SJCRH30 (cell line): Measurements from ENCODE around the gene ADAM12. TPM values are rescaled to one million over a fixed set of nuclear protein-coding genes. Genes with fewer than 3 reads are reported as not detected.

ENCODE experiments used
- DNase-seq, 2 experiments: peaks; one replicate each; pipeline ENCODE4 v3.0.0-alpha.2; 2015 to 2020
- H3K27ac ChIP-seq: fragments of 250-450 bp; sonication (Bioruptor Pico); 2 replicates; pipeline ENCODE4 v1.5.1; 2020; ENCODE audit warnings: mild to moderate bottlenecking, moderate library complexity
- H3K27me3 ChIP-seq: fragments of 250-450 bp; sonication (Bioruptor Pico); 2 replicates; pipeline ENCODE4 v1.5.1; 2020; ENCODE audit warnings: mild to moderate bottlenecking, moderate library complexity
- H3K36me3 ChIP-seq: fragments of 250-450 bp; sonication (Bioruptor Pico); 2 replicates; pipeline ENCODE4 v1.5.1; 2020; ENCODE audit warnings: mild to moderate bottlenecking, moderate library complexity
- H3K4me1 ChIP-seq: fragments of 250-450 bp; sonication (Bioruptor Pico); 2 replicates; pipeline ENCODE4 v1.5.1; 2020; ENCODE audit warnings: mild to moderate bottlenecking, moderate library complexity
- H3K4me3 ChIP-seq: fragments of 250-450 bp; sonication (Bioruptor Pico); 2 replicates; pipeline ENCODE4 v1.5.1; 2020; ENCODE audit warnings: mild to moderate bottlenecking, moderate library complexity
- H3K9me3 ChIP-seq: fragments of 250-450 bp; sonication (Bioruptor Pico); replicated peaks from 2 replicates; pipeline ENCODE4 v1.5.1; 2020; ENCODE audit warnings: mild to moderate bottlenecking, moderate library complexity
- total RNA-seq: library from RNA; depleted of rRNA; stranded (reverse); fragments of >200 nt; shearing (Covaris generic); gene quantifications from 2 replicates; pipeline ENCODE4 v1.2.3, GENCODE V29; 2014

Gene ADAM12
- total RNA-seq, 1 experiment from 2014 or later: 0.26 TPM

DNA sequence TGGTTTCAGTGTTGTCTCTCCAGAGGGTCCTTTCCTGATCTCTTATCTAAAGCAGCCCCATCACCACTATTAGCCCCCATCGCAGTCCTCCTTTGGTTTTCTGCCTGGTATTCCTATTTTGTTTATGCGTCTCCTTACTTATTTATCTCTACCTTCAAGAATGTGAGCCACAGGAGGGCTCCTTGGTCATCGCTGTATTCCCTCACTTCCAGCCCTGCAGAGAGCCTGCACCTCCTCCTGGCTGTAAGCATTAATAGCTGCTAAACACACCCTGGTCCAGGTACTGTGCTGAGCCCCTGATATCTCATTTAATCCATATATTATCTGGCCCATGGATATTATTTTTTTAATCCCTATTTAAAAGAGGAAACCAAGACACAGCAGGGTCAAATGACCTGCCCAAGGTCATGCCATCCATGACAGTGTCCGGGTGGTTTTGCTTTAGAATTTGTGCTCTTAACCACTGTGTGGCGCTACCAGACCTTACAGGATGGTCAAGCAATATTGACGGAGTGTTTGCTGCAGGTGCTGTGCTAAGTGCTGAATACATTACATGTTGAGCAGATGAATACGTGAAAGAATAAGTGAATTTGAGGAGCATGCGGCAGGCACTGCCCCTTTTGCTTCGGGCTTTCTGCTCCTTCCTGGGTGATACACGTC, 227.2 kb downstream of the ADAM12 start:
- H3K4me1 ChIP-seq: peaks cover 2% of the 10 kb centered on the region; the same call in 1 of the 2 replicates
- H3K9me3 ChIP-seq: no peaks in the 10 kb centered on the region
- no peaks in the 10 kb centered on the region for H3K36me3 ChIP-seq
- H3K4me3 ChIP-seq: no peak overlapping the region
- H3K27me3 ChIP-seq: no peaks in the 10 kb centered on the region
- no peak overlapping the region for H3K27ac ChIP-seq
- peak in 1 of 2 experiments; percentile 31 for DNase-seq

DNA sequence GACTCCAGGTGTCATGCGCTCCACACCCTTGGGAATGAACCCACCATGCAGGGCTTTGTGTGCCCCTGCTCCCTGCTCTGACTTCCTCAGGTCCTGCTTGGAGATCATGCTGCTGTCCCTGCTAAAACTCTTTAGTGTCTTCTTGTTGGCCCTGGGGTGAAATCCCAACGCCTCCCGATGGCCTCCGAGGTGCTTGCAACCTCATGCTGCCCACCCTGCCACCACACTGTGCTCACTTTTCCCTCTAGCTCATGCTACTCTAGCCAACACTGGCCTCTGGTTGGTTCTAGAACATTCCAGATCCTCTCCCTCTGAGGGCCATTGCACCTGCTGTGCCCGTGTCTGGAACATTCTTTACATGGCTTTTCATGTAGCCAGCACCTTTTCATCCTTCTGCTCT, 227.7 kb downstream of the ADAM12 start:
- DNase-seq: no peak
- Histone ChIP-seq H3K9me3 (no peaks in the 10 kb centered on the region), H3K27ac (no peak overlapping the region), H3K4me1 (peaks cover 2% of the 10 kb centered on the region; the same call in 1 of the 2 replicates), H3K27me3 (no peaks in the 10 kb centered on the region), H3K4me3 (no peak overlapping the region), H3K36me3 (no peaks in the 10 kb centered on the region)

DNA sequence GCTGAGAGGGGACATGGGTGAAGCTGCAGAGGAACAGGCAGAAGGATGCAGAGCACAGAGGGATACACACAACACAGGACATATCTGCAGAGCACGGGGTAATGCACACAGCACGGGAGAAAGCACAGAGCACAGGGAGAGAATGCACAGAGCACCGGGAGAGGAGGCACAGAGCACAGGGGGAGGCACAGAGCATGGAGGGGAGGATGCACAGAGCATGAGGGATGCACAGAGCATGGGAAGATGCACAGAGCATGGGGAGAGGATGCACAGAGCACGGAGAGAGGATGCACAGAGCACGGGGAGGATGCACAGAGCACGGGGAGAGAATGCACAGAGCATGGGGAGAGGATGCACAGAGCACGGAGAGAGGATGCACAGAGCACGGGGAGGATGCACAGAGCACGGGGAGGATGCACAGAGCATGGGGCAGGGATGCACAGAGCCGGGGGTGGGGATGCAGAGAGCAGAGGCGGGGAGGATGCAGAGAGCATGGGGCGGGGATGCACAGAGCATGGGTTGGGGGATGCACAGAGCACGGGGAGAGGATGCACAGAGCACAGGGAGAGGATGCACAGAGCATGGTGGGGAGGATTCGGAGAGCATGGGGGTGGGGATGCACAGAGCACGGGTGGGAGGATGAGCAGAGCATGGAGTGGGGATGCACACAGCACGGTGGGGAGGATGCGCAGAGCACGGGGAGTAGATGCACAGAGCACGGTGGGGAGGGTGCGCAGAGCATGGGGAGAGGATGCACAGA, 230.0 kb downstream of the ADAM12 start:
- Histone ChIP-seq H3K4me1 (peaks cover 12% of the 10 kb centered on the region; the same call in 1 of the 2 replicates), H3K9me3 (no peaks in the 10 kb centered on the region), H3K27me3 (no peaks in the 10 kb centered on the region), H3K36me3 (no peaks in the 10 kb centered on the region), H3K27ac (no peak overlapping the region), H3K4me3 (no peak overlapping the region)
- DNase-seq: no peak

DNA sequence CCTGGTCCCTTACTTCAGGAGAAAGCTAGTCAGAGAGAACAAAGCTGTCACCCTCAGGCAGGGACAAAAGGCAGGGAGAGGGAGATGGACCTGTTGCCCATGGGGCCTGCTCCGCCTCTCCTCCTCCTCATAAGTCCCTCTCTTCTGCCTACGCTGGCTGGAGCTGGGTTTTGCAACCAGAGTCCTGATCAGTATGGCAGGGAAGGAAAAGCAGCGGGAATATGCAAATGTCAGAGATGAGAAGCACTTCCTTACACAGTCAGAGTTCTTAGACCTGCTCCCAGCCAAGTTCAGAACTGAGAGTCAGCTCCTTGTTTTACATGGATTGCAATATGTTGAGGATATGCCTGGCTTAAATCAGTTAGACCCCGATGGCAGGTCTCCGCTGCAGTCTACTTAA, 231.1 kb downstream of the ADAM12 start:
- no peaks in the 10 kb centered on the region for H3K27me3 ChIP-seq
- peaks cover 12% of the 10 kb centered on the region; the same call in 1 of the 2 replicates for H3K4me1 ChIP-seq
- H3K27ac ChIP-seq: no peak overlapping the region
- H3K4me3 ChIP-seq: no peak overlapping the region
- H3K9me3 ChIP-seq: no peaks in the 10 kb centered on the region
- DNase-seq: no peak
- H3K36me3 ChIP-seq: no peaks in the 10 kb centered on the region

DNA sequence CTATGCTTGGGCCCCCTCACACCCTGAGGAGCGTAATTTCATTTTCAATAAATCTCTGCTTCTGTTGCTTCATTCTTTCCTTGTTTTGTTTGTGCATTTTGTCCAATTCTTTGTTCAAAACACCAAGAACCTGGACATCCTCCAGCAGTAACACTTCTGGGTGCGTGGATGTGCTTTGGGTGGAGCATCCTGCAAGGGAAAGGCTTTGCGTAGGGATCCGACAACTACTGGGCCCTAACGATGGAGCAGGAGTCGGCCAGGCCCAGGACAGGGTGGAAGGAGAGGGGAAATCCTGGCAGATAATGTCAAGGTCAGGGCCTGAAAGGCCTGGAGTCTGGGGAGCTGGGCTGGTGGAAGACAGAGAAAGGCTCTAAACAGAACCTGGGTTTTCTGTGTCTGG, 231.8 kb downstream of the ADAM12 start:
- H3K27ac ChIP-seq: no peak overlapping the region
- H3K4me3 ChIP-seq: no peak overlapping the region
- no peaks in the 10 kb centered on the region for H3K36me3 ChIP-seq
- DNase-seq: no peak
- H3K4me1 ChIP-seq: peaks cover 12% of the 10 kb centered on the region; the same call in 1 of the 2 replicates
- H3K9me3 ChIP-seq: no peaks in the 10 kb centered on the region
- no peaks in the 10 kb centered on the region for H3K27me3 ChIP-seq

DNA sequence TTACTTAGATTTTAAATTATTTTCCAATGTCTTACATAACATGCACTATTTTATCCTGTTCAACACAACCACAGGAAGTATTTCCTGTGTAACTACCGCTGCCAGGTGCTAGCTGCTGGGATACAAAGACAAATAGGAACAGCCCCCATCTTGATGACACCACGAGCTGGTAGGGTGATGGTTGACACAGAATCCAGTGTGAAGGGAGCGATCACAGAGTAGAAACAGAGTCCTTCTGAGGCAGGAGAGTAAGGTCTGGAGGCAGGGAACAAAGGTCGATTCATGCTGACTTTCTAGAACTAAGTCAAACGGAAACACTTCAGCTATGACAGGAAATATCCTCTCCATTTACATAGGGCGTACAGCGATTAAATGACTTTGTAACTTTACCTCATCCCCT, 232.3 kb downstream of the ADAM12 start:
- no peak overlapping the region for H3K4me3 ChIP-seq
- no peaks in the 10 kb centered on the region for H3K27me3 ChIP-seq
- no peak overlapping the region for H3K27ac ChIP-seq
- H3K9me3 ChIP-seq: no peaks in the 10 kb centered on the region; the same call in 1 of the 2 replicates
- no peaks in the 10 kb centered on the region for H3K36me3 ChIP-seq
- H3K4me1 ChIP-seq: peaks cover 12% of the 10 kb centered on the region; the same call in 1 of the 2 replicates
- DNase-seq: no peak

DNA sequence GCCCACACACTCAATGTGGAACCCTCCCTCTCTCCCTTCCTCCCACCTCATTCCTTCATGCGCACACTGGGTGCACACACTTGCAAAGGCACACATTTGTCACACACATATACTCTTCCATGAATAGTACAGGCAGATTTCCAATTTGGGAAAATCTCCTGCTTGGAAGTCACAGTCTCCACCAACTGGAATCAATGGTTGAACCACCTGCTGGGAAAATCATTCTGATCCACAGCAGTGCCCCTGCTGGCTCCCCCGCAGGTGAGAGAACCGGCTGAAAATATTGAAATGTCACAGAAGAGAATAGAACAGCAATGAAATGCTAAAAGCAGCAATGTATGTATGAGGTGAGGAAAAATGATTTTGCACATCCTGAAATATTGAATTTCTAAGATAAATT, 232.7 kb downstream of the ADAM12 start:
- no peak overlapping the region for H3K4me3 ChIP-seq
- H3K4me1 ChIP-seq: peaks cover 12% of the 10 kb centered on the region; the same call in 1 of the 2 replicates
- H3K27me3 ChIP-seq: no peaks in the 10 kb centered on the region
- H3K9me3 ChIP-seq: no peaks in the 10 kb centered on the region; the same call in 1 of the 2 replicates
- DNase-seq: no peak
- H3K36me3 ChIP-seq: no peaks in the 10 kb centered on the region
- no peak overlapping the region for H3K27ac ChIP-seq

DNA sequence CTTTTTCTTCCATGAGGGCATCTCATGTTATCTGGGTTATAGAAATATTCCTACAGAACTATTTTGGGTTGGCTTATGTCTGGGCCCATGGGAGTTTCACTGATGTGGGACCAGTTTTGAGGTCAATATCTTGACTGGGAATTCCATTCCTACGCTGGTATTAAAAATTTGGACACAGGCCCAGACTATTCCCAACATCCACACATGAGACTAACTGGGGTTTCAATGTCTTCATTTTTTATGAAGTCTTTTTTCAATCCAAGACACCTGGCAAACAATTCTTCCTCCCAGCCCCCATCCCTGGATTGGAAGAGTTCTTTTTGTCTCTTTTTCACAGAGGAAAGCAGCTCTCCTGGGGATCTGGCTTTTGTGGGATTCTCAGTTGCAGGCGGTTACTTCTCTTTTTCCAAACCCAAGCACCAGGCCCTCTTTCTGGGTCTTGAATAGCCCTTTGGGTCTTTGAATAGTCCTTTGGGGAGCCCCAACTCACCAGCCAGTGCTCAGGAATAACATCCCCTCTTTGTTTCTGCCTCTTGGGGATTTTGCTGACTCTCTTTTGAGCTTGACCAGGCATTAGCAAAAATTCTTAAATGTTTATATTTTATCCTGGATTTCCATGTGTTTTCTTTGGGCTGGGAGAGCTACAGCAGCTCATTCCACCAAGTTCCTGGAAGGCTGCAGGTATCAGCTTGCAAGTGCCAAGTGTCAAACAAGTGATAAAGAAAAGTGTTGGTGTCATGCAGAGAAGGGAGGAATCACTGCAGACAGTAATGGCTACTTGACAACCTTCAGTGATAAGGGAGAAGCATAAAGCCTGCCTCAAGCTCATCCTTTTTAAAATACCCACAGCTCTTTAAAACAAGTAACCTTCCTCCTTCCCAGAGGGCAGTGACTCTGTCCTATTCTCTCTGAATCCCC, 234.3 kb downstream of the ADAM12 start:
- peak in 1 of 2 experiments; percentile 22 for DNase-seq
- Histone ChIP-seq H3K4me3 (no peak overlapping the region), H3K27me3 (no peaks in the 10 kb centered on the region), H3K4me1 (peaks cover 12% of the 10 kb centered on the region; the same call in 1 of the 2 replicates), H3K27ac (no peak overlapping the region), H3K9me3 (no peaks in the 10 kb centered on the region; the same call in 1 of the 2 replicates), H3K36me3 (no peaks in the 10 kb centered on the region)

DNA sequence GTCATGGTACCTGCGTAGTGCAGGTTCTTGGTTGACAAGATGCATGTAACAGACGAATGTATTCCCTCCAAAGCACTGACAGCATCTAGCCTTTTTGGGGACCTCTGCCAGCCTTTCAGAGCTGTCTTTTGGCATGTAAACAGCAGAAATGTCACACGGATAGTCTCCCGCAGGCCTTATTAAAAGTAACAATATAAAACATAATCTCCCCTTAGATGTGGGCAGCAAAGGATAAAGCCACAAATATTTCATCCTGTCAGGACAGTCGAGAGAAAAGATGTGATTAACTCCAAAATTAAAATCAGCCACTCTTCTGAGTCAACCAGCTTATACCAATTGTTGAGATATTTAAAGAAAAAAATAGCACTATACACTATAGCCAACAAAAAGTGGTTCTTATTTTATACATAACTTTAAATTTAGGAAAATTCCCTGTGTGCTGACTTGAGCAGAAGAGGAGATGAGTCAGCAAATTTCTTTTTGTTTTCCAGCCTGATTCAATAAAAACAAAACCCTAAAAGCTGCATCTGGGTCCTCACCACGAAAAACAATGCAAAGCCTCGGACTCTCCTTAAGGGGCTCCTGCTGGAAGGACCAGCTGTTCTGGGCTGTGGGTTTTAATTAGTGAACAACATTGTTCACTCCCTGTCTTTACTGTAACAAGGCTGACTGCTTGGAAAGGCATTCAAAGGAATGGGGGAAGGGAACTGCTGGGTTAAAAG, 240.2 kb downstream of the ADAM12 start:
- Histone ChIP-seq H3K27me3 (no peaks in the 10 kb centered on the region), H3K4me3 (no peak overlapping the region), H3K4me1 (peaks cover 16% of the 10 kb centered on the region), H3K36me3 (no peaks in the 10 kb centered on the region), H3K9me3 (no peaks in the 10 kb centered on the region; the same call in none of the 2 replicates), H3K27ac (peak overlapping the region; percentile 30)
- DNase-seq: peak; percentile 53 to 68

DNA sequence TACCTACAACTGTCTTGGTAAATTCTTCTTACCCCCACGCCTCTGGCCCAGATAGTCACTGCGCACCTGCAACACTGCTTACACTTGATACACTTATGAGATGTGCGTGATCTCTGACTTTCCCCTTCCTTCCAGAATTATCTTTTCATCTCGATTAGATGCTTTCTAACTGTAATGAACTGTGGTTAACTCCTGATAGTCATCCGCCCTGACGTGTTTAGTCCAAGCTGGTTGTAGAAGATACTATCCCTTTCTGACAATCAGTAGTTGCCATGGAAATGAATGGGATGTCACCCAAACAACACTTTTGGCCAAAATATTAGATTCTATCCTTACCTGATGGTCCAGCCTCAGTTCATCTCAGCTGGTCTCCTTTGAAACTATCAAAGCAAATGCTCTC, 241.5 kb downstream of the ADAM12 start:
- H3K4me3 ChIP-seq: no peak overlapping the region
- DNase-seq: no peak
- H3K36me3 ChIP-seq: no peaks in the 10 kb centered on the region
- no peaks in the 10 kb centered on the region; the same call in none of the 2 replicates for H3K9me3 ChIP-seq
- H3K27ac ChIP-seq: no peak overlapping the region
- H3K4me1 ChIP-seq: peaks cover 16% of the 10 kb centered on the region
- H3K27me3 ChIP-seq: no peaks in the 10 kb centered on the region

DNA sequence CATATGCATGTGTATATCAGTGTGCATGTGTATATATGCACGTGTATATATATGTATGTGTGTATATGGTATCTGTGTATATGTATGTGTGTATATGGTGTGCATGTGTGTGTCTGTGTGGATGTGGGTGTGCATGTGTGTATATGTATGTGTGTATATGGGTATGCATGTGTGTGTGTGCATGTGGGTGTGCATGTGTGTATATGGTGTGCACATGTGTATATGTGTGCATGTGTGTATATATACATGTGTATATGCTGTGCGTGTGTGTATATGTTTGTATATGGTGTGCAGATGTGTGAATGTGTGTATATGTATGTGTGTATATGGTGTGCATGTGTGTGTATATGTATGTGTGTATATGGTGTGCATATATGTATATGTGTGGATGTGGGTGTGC, 245.2 kb downstream of the ADAM12 start:
- DNase-seq: no peak
- no peak overlapping the region for H3K4me3 ChIP-seq
- no peaks in the 10 kb centered on the region; the same call in 1 of the 2 replicates for H3K9me3 ChIP-seq
- no peaks in the 10 kb centered on the region for H3K36me3 ChIP-seq
- H3K4me1 ChIP-seq: peaks cover 8% of the 10 kb centered on the region
- no peak overlapping the region for H3K27ac ChIP-seq
- no peaks in the 10 kb centered on the region for H3K27me3 ChIP-seq

DNA sequence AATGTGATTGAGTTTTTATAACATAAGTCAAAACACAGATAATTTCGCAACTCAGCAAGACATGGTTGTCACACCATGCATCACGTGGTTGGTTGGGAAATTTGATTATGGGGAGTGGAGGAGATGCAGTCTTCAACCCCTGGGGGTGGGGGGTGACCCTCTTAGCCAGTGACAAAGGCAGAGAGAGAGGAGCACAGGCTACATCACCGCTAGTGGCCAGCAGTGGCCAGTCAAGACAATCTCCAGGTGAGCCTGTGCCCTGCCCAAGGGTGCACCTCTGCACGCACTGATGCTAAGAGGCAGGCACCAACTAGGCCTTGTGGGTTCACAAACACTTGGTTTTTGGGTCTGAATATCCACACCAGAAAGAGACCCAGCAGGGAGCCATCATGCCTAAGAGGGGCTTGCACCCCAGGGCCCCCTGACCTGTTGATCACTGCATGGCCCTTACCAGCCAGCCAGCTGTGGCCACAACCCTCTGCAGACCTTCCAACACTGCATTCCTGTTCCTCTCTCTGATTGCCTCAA, 247.5 kb downstream of the ADAM12 start:
- no peaks in the 10 kb centered on the region for H3K4me1 ChIP-seq
- no peak overlapping the region for H3K4me3 ChIP-seq
- no peak for DNase-seq
- H3K9me3 ChIP-seq: no peaks in the 10 kb centered on the region; the same call in 1 of the 2 replicates
- no peaks in the 10 kb centered on the region for H3K27me3 ChIP-seq
- no peaks in the 10 kb centered on the region for H3K36me3 ChIP-seq
- no peak overlapping the region for H3K27ac ChIP-seq

DNA sequence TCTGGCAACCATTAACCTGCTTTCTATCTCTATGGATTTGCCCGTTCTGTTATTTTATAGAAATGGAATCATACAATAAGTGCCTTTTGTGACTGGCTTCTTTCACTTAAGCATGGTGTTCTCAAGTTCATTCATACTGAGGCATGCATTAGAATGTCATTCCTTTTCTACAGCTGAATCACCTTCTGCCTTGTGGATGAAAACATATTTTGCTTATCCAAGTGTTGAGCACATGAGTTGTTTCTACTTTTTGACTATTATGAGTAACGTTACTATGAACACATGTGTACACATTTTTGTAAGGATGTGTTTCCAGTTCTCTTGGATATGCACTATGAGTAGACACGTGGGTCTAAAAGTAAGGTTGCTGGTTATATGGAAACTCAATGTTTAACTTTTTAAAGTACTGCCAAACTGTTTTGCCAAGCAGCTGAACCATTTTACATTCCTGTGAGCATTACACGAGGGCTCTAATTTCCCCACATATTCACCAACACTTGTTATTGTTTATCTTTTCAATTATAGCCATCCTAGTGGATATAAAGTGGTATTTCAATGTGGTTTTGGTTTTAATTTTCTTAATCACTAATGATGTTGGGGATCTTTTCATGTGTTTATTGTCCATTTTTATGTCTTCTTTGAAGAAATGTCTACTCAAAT, 250.6 kb downstream of the ADAM12 start:
- H3K9me3 ChIP-seq: no peaks in the 10 kb centered on the region
- H3K36me3 ChIP-seq: no peaks in the 10 kb centered on the region
- DNase-seq: no peak
- H3K27me3 ChIP-seq: no peaks in the 10 kb centered on the region
- H3K27ac ChIP-seq: no peak overlapping the region
- H3K4me3 ChIP-seq: no peak overlapping the region
- H3K4me1 ChIP-seq: no peaks in the 10 kb centered on the region
